Measurements from ENCODE around the gene IL13RA2. TPM values are rescaled to one million over a fixed set of nuclear protein-coding genes. Genes with fewer than 3 reads are reported as not detected.

Gene IL13RA2, protein sequence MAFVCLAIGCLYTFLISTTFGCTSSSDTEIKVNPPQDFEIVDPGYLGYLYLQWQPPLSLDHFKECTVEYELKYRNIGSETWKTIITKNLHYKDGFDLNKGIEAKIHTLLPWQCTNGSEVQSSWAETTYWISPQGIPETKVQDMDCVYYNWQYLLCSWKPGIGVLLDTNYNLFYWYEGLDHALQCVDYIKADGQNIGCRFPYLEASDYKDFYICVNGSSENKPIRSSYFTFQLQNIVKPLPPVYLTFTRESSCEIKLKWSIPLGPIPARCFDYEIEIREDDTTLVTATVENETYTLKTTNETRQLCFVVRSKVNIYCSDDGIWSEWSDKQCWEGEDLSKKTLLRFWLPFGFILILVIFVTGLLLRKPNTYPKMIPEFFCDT
- 1 to 10 TPM in 1 of 2 donors, under 1 TPM in 1; 0.34 to 1.3 TPM for total RNA-seq

DNA sequence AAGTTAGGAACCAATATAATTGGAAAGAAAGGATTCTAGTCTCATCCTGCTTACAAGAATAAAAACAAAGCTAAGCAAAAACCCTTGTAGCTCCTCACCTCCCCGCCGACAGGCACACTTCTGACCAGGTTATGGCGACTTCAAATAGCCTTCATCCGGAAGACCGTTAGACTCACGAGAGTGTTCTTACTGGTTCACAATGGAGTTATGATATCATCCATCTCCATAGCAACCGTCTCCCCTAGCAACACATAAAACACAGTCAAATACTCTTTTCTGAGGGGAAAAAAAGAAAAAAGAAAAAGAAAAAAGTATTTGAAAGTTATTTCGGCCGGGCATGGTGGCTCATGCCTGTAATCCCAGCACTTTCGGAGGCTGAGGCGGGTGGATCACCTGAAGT lies at the start of gene IL13RA2:
Gene IL13RA2, minus strand, starts transcription at position 162 of the 400 bp plus-strand sequence. CDS start 347 bp downstream, outside the sequence.

Small RNAs within 50 kb of the gene (small RNA-seq; reads per million reads assigned to genes)
- 0 reads per million in 2 donors for gene RNU6-648P

Other genes with a start within 250 kb of the IL13RA2 start
- under 1 TPM in 1 of 2 donors, not detected in 1; under 0.01 TPM for gene RBMXL3, start 171.8 kb upstream of the IL13RA2 start, total RNA-seq
- gene LRCH2, start 216.5 kb upstream of the IL13RA2 start, total RNA-seq, result 1 to 10 TPM in 1 of 2 donors, under 1 TPM in 1; 0.34 to 1.7 TPM

Measured in melanocyte of skin (primary cell).